ENCODE data around the gene UMAD1. TPM values are rescaled to one million over a fixed set of nuclear protein-coding genes. Genes with fewer than 3 reads are reported as not detected.

UMAD1 gene
- total RNA-seq, 1 donor from 2014 or later: 21.6 TPM

DNA sequence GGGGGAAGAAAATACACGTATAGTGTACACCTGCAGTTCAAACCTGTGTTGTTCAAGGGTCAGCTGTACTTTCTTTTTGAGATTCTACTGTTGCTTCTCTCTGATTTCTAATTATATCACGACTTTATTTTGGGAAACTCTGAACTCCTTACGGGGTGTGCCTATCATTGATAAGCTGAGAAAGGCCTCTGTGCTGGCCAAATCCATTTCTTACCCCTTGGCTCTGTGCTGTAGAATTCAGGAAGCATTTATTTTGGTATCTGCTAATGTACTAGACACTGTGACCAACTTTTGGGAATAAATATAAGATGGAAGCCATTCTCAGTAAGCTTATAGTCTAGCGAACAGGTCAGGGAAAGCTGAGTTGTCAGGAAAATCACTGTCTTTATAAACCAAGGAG is 104.7 kb downstream of the UMAD1 start:
- Histone ChIP-seq H3K27me3 (ENCODE audit: low read depth) (no peaks in the 10 kb centered on the region), H3K4me1 (no peaks in the 10 kb centered on the region), H3K9me3 (no peaks in the 10 kb centered on the region), H3K36me3 (no peaks in the 10 kb centered on the region), H3K4me3 (no peak overlapping the region), H3K27ac (no peak overlapping the region)
- TF ChIP-seq, protein P1, sequence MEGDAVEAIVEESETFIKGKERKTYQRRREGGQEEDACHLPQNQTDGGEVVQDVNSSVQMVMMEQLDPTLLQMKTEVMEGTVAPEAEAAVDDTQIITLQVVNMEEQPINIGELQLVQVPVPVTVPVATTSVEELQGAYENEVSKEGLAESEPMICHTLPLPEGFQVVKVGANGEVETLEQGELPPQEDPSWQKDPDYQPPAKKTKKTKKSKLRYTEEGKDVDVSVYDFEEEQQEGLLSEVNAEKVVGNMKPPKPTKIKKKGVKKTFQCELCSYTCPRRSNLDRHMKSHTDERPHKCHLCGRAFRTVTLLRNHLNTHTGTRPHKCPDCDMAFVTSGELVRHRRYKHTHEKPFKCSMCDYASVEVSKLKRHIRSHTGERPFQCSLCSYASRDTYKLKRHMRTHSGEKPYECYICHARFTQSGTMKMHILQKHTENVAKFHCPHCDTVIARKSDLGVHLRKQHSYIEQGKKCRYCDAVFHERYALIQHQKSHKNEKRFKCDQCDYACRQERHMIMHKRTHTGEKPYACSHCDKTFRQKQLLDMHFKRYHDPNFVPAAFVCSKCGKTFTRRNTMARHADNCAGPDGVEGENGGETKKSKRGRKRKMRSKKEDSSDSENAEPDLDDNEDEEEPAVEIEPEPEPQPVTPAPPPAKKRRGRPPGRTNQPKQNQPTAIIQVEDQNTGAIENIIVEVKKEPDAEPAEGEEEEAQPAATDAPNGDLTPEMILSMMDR (IDR thresholded peaks at IDR 0.05): no peak
- ATAC-seq: no peak
- intact Hi-C loops (cut with DNase I): no loop called here
- no peak for DNase-seq

DNA sequence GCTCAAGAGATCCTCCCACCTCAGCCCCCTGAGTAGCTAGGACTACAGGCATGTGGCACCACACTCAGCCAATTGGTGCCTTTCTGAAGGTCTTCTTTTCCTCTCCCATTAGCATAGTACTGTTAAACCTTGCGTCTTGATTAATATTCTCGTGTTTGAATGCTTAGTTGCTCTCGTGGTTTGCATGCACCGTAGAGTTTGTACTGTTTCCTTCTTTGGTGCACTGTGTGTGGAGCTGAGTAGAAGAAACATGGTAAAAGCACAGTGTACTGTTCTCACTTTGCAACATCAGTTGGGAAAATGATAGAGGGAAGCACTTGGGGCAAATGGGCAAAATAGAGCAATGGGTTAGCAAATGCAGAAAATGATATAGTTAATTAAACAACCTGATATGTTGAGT is 105.4 kb downstream of the UMAD1 start:
- Histone ChIP-seq H3K27me3 (ENCODE audit: low read depth) (no peaks in the 10 kb centered on the region), H3K27ac (no peak overlapping the region), H3K9me3 (no peaks in the 10 kb centered on the region), H3K4me3 (no peak overlapping the region), H3K36me3 (no peaks in the 10 kb centered on the region), H3K4me1 (no peaks in the 10 kb centered on the region)
- ATAC-seq (no peak), DNase-seq (no peak)
- intact Hi-C loops (cut with DNase I): no loop called here
- TF ChIP-seq, protein P1 (IDR thresholded peaks at IDR 0.05): no peak

DNA sequence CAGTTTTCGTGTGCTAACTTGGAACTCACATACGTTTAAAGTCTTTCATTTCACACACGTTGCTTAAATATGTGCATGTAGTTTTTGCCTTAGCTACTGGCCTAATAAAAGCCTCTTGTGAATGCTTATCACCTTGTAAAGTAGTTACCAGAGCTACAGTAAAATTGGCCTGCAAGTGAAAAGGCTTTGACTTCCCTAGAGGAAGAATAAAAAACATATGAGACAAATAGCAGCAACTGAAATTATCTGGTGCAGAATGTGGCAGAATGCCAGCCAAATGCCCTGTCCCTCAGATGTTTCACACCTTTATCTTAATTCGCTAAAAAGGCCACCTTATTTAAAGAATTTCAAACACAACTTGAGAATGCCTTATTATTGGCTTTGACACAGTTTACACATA is 105.9 kb downstream of the UMAD1 start:
- Histone ChIP-seq H3K27me3 (ENCODE audit: low read depth) (no peaks in the 10 kb centered on the region), H3K4me3 (no peak overlapping the region), H3K36me3 (no peaks in the 10 kb centered on the region), H3K4me1 (no peaks in the 10 kb centered on the region), H3K27ac (no peak overlapping the region), H3K9me3 (no peaks in the 10 kb centered on the region)
- intact Hi-C loops (cut with DNase I): no loop called here
- TF ChIP-seq, protein P1 (IDR thresholded peaks at IDR 0.05): no peak
- no peak for ATAC-seq
- DNase-seq: no peak

DNA sequence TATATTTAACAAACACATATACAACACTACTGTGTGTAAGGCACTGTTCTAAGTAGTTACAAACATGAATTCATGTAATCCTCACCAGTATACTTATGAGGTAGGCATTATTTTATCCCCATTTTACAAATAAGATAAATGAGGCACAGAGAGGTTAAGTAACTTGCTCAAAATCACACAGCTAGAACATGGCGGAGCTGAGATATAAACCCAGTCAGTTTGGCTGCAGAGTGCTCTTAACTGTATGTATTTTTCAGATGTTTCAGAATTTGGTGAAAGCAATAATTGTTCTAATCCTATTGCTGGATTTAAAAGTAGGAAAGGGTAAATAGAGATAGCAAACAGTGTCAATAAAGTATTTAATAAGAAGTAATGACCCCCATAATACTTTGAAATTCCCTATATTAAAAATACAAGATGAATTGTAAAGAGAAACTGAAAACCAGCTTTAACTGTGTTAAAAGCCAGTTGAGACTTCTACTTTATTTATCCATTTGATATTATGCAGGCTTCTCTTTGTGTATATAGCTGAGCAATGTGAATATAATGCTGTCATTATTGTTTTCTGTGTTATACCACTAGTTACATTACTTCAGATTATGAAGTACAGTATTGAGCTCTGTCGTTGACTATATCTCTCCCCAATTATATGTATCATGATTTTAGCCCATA is 110.2 kb downstream of the UMAD1 start:
- Histone ChIP-seq H3K9me3 (no peaks in the 10 kb centered on the region), H3K27ac (no peak overlapping the region), H3K27me3 (ENCODE audit: low read depth) (no peaks in the 10 kb centered on the region), H3K4me1 (no peaks in the 10 kb centered on the region), H3K4me3 (no peak overlapping the region), H3K36me3 (no peaks in the 10 kb centered on the region)
- intact Hi-C loops (cut with DNase I): no loop called here
- DNase-seq: no peak
- no peak for ATAC-seq
- TF ChIP-seq, protein P1 (IDR thresholded peaks at IDR 0.05): no peak

DNA sequence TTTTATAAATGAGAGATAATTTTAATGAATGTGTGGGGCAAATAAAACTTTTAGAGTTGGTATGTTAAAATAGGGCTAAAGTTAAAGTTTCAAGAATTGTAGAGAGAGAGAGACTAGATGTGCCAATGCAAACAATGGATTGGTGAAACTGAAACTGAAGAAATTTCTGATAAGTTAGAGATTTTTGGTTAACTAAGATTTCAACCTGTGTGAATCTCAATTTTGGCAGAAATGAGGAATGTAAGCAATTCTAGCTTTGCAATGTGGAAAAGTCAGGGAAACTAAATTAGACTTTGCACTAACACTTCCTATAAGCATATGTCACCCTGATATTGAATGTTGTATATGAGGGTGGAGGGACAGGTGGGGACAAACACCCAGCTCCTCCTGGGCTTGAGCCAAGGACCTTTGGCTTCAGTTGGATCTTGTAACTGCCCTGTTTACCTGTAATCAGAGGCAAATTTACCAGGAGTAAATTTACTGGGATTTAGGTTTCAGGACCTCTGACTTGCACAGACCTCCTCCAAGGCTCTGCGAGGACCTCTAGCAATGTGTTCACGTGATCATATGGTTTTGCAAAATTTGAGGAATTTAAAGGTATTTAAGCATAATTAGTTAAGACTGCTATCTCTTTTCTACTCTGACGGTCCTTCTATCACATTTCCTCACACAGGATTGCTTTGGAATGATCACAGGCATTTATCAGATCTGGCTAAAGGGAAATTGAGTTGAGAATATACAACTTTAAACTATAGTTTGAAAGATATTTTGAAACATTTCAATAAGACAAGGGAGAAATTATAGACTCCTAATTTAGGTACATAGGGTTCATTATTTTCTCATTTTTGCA is 110.9 kb downstream of the UMAD1 start:
- H3K36me3 ChIP-seq: no peaks in the 10 kb centered on the region
- H3K27ac ChIP-seq: no peak overlapping the region
- no peak overlapping the region for H3K4me3 ChIP-seq
- ATAC-seq: no peak
- intact Hi-C loops (cut with DNase I): no loop called here
- no peaks in the 10 kb centered on the region for H3K27me3 ChIP-seq (ENCODE audit: low read depth)
- H3K9me3 ChIP-seq: no peaks in the 10 kb centered on the region
- TF ChIP-seq, protein P1 (IDR thresholded peaks at IDR 0.05): no peak
- H3K4me1 ChIP-seq: no peaks in the 10 kb centered on the region
- no peak for DNase-seq
